Occipital lobe (tissue), 2 donors: ENCODE measurements around the gene CNST. TPM values are rescaled to one million over a fixed set of nuclear protein-coding genes. Genes with fewer than 3 reads are reported as not detected.
A peak's percentile ranks its signal among the peaks of the same experiment; 100 is the strongest.
"Not testable (repeated sequence)": the region's sequence is repeated elsewhere in the genome, so short reads cannot be mapped to it uniquely, and the experiment has no call there.

Experiments
- DNase-seq: peaks from one replicate; lab custom pipeline; 2025; lab: John Stamatoyannopoulos, UW
- total RNA-seq: library from RNA; depleted of rRNA; stranded (reverse); fragments of >200 nt; gene quantifications from one replicate; pipeline ENCODE4 v1.2.3, GENCODE V29; 2014

Gene CNST
- total RNA-seq, 1 donor from 2014 or later = 32.4 TPM

DNA sequence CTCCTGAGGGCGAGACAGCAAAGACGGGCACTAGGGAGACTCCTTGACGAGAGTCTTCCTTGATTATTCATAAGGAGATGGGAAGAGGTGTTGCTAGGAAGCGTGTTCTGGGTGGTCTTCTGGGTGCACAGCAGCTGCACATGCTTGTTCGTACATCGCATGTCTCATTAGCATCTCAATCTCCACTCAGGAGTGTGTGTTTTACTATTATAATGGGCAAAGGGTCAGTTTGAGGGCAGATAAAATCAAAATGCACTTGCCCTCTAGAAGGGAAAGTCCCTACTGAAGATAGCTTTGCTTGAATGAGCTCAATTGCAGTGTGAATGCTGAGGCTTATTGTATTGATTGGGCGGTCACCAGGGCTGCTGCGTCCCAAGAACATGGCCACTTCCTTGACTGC is 107.8 kb downstream of the CNST start:
- DNase-seq = no peak

GRCh38 chr1:246677842-246678241 is 111.6 kb downstream of the CNST start:
- DNase-seq = no peak

DNA sequence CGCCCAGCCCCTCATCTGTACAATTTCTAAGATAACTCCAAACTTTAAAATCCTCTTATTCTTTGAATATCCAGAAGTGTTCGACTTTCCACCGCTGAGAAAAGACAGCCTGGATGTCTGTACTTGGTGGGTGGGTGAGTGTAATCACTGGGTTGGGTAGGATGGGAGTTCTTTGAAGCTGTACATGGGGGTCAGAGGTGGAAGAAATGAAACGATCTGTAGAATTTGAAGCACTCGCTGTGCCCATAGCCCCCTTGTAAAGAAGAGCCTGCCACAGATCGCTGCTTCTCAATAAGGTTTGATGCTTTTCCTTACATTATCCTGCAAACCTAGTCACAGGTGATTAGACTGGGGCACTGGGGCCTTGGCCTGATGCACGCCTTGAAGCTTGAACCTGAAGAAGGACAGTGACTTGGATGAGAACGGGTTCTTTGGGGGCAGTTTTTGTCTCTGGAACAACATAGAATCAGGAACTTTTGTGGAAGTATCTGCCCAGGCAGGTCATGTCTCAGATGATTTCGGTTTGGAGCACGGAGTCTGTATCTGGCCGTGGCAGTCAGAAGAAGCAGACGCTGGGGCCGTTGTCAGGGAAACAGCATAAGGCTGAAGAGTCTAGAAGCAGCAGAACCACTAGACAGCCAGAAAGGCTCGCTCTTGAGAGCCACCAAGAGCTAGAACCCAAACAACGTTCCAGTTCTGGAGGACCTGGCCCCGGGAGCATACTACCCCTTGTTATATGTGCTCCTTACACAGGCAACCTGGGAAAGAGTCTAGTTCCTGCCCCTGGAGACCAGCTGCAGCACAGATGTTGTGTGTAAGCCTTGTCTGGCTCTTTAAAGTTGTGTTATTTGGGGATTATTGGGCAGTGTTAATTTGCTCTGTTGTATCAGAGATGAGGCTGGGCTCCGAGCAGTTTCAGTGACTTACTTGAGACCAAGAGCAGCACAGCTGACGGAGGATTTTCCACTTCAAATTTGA is 112.8 kb downstream of the CNST start:
- peak; percentile 10 for DNase-seq

GRCh38 chr1:246679794-246680177 is 113.5 kb downstream of the CNST start:
- no peak for DNase-seq

- no peak for DNase-seq
These were observed 113.9 kb downstream of the CNST start for GRCh38 chr1:246680190-246680589.

DNA sequence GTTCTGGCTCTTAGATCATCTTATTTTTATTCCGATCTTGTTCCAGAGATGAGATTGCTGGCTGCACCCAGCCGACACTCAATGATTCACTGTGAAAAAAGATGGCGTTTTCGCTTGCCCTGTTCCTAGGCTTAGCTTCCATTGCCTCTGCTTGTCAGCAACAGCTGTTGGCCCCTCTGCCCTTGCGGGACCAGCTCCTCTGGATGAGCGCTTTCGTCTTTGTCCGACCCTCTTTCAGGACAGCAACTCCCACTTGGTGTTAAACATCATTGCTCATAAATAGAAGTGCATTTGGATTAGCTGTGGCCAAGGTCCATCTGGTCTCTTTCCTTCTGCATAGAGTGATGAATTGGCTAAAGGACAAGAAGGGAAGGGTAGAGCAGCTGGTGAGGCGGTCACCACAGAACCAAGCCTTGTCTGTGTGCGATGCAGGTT is 114.5 kb downstream of the CNST start:
- DNase-seq = no peak

DNA sequence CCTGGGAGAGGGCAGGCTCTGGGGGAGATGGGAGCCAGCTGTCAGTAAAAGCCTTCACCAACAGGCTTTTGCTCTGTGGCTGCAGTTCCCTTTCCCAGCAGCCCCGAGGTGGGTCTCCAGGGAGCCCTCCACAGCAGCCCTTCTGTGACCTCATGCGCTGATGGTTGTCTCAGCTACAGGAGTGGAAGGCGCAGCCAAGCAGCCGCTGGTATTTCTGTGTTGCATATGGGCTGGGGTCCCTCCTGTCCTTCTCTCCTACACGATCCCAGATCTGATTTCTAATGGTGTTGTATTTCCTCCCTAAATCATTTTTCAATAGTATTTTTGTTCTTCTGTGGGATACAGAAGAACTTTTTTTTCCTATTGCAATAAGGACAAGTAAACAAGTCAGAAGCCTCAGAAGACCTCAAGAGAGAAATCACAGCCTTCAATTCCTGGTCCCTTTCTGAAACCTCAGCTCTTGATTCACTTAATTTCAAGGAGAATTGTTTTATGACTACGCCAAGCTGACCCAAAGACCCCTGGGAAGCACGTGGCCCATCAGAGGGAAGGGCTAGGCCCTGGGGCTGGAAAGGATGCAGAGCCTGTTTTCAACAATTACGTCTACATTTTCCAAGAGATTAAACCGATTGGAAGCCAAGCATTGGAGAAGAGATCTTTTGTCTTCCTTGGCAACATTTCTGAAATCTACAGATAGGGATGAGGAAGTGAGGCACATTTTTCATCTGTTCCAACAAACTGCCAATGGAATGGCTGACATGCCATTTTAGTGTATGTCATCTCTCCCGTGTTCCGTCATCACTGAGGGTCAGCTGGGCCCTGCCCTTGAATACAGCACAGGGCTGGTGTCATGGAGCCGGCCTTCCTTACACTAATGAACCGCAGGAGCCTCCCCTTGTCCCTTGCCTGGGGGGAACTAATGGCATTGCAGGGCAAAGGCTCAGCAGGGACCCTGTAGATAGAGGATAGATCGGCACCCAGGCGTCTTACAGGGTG is 115.9 kb downstream of the CNST start:
- no peak for DNase-seq

- DNase-seq = no peak
These were observed 117.3 kb downstream of the CNST start for GRCh38 chr1:246683521-246683920.

- no peak for DNase-seq
These were observed 120.7 kb downstream of the CNST start for GRCh38 chr1:246687002-246687401.

DNA sequence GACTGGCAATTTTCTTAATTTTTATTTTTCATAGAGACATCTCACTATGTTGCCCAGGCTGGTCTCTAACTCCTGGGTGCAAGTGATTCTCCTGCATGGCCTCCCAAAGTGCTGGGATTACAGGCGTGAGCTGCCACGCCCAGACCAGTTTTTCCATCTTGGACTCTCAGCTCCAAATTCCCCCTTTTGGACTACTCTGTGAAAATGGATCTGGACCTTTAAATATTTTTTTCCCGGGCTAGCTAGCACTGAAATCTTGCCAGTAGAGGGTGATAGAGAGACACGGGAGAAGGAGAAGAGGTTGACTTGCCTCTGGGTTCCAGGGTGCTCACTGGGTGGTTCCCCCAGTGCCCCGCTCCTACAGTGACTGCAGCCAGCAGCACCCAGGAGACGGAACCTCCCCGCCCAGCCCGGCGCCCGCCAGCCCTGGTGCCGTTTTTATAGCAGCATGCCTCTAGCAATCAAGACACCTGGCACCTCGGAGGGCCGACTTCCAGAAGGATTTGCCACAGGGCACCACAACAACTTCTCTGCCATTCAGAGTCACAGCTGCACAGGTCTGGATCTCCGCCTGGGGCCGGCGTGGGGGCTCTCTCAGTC is 123.3 kb downstream of the CNST start:
- peak; percentile 31 for DNase-seq

GRCh38 chr1:246690100-246690499 is 123.8 kb downstream of the CNST start:
- DNase-seq = no peak

GRCh38 chr1:246691622-246692495 is 125.6 kb downstream of the CNST start:
- peak; percentile 28 for DNase-seq

GRCh38 chr1:246694213-246694895 is 128.1 kb downstream of the CNST start:
- not testable (repeated sequence) for DNase-seq

GRCh38 chr1:246695136-246695535 is 128.9 kb downstream of the CNST start:
- DNase-seq = no peak

GRCh38 chr1:246695666-246696065 is 129.4 kb downstream of the CNST start:
- no peak for DNase-seq

DNA sequence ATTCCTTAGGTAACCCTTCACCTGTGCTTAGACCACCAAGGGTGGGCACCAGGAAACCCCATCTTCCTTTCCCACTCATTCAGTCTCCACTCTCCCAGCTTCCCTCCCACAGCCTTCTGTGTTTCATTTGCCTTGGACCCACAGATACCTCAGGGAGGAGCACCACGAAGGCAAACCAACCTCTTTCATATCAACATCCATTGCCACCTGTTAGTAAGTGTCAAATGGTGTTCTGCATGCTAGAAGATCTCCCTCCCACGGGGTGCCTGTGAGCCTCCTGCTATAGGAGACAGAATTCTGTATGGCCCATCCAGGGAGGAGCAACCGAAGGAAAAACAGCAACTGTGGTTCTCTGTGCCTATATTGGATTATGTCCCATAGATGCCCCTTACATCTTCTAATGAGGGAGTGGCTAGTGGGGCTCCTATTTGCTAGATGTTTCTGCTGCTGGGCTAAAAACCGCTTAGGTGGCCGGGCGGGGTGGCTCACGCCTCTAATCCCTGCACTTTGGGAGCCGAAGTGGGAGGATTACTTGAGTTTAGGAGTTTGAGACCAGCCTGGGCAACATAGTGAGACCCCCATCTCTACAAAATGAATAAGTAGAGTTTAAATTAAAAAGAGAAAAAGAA is 132.3 kb downstream of the CNST start:
- DNase-seq = no peak

- DNase-seq = peak; percentile 57
These were observed 133.0 kb downstream of the CNST start for GRCh38 chr1:246699095-246699735.

DNA sequence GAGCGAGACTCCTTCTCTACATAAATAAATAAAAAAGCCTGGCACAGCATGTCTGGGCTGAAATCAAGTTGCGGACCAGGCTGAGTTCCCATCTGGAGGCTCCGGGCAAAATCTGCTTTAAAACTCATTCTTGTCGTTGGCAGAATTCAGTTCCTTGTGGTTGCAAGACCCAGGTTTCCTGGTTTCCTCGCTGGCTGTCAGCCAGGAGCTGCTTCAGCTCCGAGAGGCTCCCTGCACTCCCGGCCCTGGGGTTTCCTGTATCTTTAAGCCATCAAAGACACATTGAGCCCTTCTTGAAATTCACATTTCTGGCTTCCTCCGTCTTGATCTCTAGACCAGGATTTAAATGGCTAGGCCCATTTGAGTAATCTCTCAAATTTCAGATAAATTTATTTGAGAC is 137.3 kb downstream of the CNST start:
- no peak for DNase-seq

GRCh38 chr1:246705368-246705767 is 139.1 kb downstream of the CNST start:
- DNase-seq = no peak
